ENCODE measurements around the gene CIZ1. TPM values are rescaled to one million over a fixed set of nuclear protein-coding genes. Genes with fewer than 3 reads are reported as not detected.

The CIZ1 gene
- polyA plus RNA-seq, 1 of the 3 experiments (the other 2 are of a cell fraction), result 37.0 TPM

- Histone ChIP-seq H3K4me1 (ENCODE audit: control insufficient read depth in 1 of 2, insufficient read depth in 2 of 2, low read depth in 1 of 2, low read length in 1 of 2) (peaks cover 15 to 17% of the 10 kb centered on the region in 2 experiments; a peak in 3 of 4 replicates), H3K79me2 (ENCODE audit: insufficient read depth) (no peaks in the 10 kb centered on the region), H4K20me1 (ENCODE audit: insufficient read depth) (no peaks in the 10 kb centered on the region), H3F3A (replicated peaks; ENCODE audit: insufficient read depth) (peaks cover 11% of the 10 kb centered on the region), H3K9me3 (no peaks in the 10 kb centered on the region), H3K36me3 (replicated peaks in 1 of 2; ENCODE audit: control insufficient read depth in 1 of 2, insufficient read depth in 2 of 2, low read length in 1 of 2) (peaks cover 12 to 13% of the 10 kb centered on the region in 2 experiments), H2AFZ (ENCODE audit: low read depth) (no peak overlapping the region), H3K9me2 (no peaks in the 10 kb centered on the region), H3K27ac (ENCODE audit: low read depth in 2 of 2, low read length in 1 of 2) (no peak overlapping the region), H3K4me2 (no peak overlapping the region), H3K9ac (no peak overlapping the region), H3K4me3 (ENCODE audit: low read depth in 2 of 2, low read length in 1 of 2) (no peak overlapping the region), H3K27me3 (ENCODE audit: insufficient read depth) (no peaks in the 10 kb centered on the region)
- over 99% methylated on average over 9 of the region's 9 CpGs for WGBS (ENCODE audit: low lambda C conversion rate)
- peak; percentile 27 for DNase-seq
- TF ChIP-seq, protein P1, sequence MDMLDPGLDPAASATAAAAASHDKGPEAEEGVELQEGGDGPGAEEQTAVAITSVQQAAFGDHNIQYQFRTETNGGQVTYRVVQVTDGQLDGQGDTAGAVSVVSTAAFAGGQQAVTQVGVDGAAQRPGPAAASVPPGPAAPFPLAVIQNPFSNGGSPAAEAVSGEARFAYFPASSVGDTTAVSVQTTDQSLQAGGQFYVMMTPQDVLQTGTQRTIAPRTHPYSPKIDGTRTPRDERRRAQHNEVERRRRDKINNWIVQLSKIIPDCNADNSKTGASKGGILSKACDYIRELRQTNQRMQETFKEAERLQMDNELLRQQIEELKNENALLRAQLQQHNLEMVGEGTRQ (IDR thresholded peaks at IDR 0.05; ENCODE audit: borderline replicate concordance, low read depth, low read length), result no peak
- ChIA-PET POLR2A (no interaction called here), CTCF (interaction anchor here (0.6 kb wide), 1 partner anchor 23 kb away, joined by 3 read pairs; no protein-coding TSS in a partner anchor)
Observed at GRCh38 chr9:128219831-128220230, 28.5 kb upstream of the CIZ1 start.

GRCh38 chr9:128218518-128219389, 27.4 kb upstream of the CIZ1 start:
- Histone ChIP-seq H3K27me3 (ENCODE audit: insufficient read depth) (no peaks in the 10 kb centered on the region), H3K4me1 (ENCODE audit: control insufficient read depth in 1 of 2, insufficient read depth in 2 of 2, low read depth in 1 of 2, low read length in 1 of 2) (peaks cover 18 to 24% of the 10 kb centered on the region in 2 experiments; a peak in 3 of 4 replicates), H3K4me3 (ENCODE audit: low read depth in 2 of 2, low read length in 1 of 2) (no peak overlapping the region), H3K36me3 (replicated peaks in 1 of 2; ENCODE audit: control insufficient read depth in 1 of 2, insufficient read depth in 2 of 2, low read length in 1 of 2) (peaks cover 12 to 13% of the 10 kb centered on the region in 2 experiments), H3K79me2 (ENCODE audit: insufficient read depth) (no peaks in the 10 kb centered on the region), H3K27ac (ENCODE audit: low read depth in 2 of 2, low read length in 1 of 2) (no peak overlapping the region), H3K9me2 (no peaks in the 10 kb centered on the region), H4K20me1 (ENCODE audit: insufficient read depth) (no peaks in the 10 kb centered on the region), H3K9ac (no peak overlapping the region), H3F3A (replicated peaks; ENCODE audit: insufficient read depth) (peaks cover 11% of the 10 kb centered on the region), H2AFZ (ENCODE audit: low read depth) (no peak overlapping the region), H3K4me2 (no peak overlapping the region), H3K9me3 (no peaks in the 10 kb centered on the region)
- CTCF ChIA-PET, result interaction anchor here (1.1 kb wide), 1 partner anchor 37 kb away, joined by 3 read pairs; no protein-coding TSS in a partner anchor
- TF ChIP-seq, protein P2, sequence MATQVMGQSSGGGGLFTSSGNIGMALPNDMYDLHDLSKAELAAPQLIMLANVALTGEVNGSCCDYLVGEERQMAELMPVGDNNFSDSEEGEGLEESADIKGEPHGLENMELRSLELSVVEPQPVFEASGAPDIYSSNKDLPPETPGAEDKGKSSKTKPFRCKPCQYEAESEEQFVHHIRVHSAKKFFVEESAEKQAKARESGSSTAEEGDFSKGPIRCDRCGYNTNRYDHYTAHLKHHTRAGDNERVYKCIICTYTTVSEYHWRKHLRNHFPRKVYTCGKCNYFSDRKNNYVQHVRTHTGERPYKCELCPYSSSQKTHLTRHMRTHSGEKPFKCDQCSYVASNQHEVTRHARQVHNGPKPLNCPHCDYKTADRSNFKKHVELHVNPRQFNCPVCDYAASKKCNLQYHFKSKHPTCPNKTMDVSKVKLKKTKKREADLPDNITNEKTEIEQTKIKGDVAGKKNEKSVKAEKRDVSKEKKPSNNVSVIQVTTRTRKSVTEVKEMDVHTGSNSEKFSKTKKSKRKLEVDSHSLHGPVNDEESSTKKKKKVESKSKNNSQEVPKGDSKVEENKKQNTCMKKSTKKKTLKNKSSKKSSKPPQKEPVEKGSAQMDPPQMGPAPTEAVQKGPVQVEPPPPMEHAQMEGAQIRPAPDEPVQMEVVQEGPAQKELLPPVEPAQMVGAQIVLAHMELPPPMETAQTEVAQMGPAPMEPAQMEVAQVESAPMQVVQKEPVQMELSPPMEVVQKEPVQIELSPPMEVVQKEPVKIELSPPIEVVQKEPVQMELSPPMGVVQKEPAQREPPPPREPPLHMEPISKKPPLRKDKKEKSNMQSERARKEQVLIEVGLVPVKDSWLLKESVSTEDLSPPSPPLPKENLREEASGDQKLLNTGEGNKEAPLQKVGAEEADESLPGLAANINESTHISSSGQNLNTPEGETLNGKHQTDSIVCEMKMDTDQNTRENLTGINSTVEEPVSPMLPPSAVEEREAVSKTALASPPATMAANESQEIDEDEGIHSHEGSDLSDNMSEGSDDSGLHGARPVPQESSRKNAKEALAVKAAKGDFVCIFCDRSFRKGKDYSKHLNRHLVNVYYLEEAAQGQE (IDR thresholded peaks at IDR 0.05; ENCODE audit: low read depth, low read length), result peak; percentile 84
- no peak for TF ChIP-seq GABPA (IDR thresholded peaks at IDR 0.05; ENCODE audit: low read depth)
- POLR2A ChIA-PET, result no interaction called here
- WGBS (ENCODE audit: low lambda C conversion rate), result 87% methylated on average over 45 of the region's 47 CpGs
- peak; percentile 69 for DNase-seq

Data from SK-N-SH (cell line).